NOMO-1 treated with dmso at 0.1 percent for 144 hours (cell line): ENCODE data around the gene PURA.

Experiments used
- DNase-seq: peaks from one replicate; lab custom pipeline; 2025; ENCODE audit not compliant: unreplicated experiment; lab: John Stamatoyannopoulos, UW

The PURA gene

DNA sequence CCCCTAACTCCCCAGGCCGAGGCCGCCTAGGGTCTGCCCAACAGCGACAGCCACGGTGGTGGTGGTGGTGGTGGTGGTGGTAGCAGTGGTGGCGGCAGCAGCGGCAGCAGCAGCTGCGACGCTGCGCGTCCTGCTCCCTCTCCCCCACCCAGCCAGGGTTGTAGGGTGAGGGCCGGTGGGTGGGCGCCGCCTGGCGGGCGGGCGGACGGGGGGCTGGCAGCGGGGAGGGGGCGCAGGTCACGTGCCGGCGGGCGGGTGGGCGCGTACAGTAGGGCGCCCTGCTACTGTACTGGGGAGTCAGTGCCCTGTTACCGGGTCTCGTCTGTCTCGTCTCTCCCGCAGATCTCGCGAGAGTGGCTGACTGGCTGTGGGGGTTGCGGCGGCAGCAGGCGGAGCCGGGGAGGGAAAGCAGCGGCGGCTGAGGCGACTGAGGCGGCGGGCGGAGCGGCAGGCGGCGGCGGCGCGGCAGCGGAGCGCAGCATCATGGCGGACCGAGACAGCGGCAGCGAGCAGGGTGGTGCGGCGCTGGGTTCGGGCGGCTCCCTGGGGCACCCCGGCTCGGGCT, at the start of gene PURA:
TSS of gene PURA (plus strand) at position 411 of the 565 bp plus-strand sequence. CDS start at position 484, 73 bp downstream.
- peak; percentile 87 for DNase-seq

DNA sequence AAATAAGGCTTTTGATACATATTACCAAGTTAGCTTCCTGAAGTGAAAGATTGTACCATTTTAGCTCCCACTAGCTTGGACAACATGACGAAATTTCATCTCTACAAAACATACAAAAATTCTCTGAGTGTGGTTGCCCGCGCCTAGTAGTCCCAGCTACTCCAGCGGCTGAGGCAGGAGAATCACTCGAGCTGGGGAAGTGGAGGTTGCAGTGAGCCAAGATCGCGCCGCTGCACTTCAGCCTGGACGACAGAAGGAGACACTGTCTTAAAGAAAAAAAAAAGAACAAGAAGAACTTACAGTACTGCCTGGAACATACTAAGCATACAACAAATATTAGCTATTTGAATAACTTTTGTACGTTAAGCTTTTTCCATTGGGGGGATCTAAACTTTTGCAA, 41.1 kb upstream of the PURA start:
- no peak for DNase-seq

DNA sequence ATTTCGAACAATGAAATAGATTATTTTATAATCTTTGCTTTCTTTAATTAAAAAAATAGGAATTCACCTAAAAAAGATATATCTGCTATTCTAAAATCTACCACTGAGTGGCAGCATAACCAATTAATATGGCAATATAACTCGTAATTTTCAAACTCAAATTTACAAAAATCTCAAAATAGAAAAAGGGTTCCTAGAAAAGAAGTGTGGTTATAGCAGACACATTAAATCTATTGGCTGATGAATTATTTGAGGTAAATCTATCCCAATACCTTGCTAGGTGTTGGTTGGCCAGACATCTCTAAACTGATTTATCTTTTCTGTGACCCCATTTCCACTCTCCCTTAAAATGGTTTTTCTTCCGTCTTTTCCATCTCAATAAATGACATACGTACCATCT, 40.6 kb upstream of the PURA start:
- no peak for DNase-seq

DNA sequence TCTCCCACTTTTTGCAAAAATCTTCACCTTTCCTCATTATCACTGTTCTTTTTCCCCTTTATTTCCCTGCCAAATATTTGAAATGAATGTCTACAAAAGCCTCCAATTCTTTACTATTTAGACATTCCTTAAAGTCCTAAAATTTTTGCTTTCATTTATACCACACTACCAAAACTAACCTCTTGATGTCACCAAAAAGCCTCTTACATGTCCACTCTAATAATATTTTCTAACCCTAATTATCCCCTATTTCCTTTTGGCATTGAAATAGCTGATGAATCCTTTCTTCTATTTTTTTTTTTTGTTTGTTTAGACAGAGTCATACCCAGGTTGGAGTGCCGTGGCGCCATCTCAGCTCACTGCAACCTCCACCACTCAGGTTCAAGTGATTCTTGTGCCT, 38.5 kb upstream of the PURA start:
- DNase-seq: no peak

DNA sequence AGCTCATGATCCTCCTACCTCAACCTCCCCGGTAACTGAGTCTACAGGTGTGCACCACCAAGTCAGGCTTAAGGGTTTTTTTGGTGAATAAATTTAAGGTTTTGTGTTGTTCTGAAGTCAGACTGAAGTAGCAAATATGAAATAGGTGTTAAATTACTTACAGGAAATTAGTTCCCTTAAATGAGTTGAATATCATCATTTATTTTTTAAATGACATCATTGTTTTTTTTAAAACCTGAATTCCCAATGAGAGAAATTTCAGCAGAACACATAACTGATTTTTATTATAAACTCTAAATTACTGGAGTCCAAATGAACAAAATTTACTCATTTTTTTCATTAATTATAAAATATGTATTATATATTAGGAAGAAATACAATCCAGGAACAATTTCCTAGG, 37.8 kb upstream of the PURA start:
- DNase-seq: no peak

DNA sequence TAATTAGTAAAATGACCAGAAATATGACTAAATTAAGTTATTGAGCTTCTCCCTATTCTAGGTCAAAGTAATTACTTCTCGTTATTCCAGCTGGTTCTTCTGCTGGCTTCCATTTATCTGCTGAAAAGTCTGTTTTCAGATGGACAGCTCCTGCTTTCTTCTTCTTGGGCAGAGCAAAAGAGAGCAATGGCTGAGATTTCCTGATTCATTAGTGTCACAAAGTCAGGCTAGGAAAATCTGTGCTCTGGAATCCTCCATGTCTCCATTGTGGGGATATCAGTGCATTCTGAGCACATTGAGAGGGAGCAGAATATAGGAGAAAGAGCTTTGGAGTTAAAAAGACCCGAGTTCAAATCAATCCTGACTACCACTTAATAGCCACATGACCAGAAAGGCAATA, 37.1 kb upstream of the PURA start:
- no peak for DNase-seq

DNA sequence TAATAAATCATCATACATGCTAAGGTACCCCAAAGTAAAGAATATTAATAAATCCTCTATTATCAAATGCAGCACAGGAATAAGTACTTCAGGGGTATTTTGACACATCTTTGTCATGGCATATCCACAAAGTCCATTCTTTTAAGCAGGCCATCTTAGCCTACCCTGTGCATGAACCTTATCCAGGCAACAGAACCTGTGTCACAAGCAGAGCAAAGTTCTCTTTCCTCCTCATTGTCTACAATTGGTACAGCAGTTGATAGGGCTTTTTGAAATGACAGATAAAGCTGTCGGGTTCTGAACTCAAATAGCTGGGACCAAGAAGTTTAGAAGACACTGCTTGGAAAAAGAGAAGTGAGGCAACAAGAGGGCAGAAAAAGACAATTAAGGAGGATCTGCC, 30.8 kb upstream of the PURA start:
- DNase-seq: no peak

DNA sequence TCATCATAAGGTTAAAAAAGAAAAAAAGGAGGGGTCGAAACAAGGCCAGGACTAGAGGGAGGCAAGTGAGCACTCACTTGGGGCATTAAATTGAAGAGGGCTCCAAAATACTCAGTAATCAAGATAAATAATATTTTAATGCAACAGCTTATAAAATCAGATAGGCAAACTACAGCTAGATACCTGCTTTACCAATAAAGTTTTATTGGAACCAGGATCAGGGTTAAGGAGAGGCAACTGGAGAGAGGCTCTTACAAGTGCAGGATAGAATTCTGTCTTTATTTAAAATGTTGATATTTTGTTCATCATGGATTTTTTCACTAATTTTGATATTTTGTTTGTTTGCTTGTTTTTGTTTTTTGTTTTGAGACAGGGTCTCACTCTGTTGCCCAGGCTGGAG, 30.3 kb upstream of the PURA start:
- DNase-seq: no peak

DNA sequence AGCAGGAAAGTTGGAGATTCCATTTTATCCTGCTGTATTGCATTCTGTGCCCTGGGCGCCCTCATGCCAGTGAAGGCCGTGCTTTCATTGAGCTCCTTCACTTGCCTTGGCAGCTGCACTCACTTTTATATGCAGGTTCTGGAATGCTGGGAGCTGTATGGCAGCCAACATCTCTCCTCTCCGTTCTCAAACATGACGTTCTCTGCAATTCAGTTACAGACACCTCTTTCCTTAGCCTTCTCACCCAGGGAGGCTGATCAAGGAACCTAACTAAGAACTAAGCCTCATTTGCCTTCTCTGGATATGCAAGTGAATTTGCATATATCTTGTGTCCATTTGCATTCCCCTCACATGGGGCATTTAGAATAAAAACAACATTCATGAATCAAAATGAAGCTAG, 29.4 kb upstream of the PURA start:
- no peak for DNase-seq

DNA sequence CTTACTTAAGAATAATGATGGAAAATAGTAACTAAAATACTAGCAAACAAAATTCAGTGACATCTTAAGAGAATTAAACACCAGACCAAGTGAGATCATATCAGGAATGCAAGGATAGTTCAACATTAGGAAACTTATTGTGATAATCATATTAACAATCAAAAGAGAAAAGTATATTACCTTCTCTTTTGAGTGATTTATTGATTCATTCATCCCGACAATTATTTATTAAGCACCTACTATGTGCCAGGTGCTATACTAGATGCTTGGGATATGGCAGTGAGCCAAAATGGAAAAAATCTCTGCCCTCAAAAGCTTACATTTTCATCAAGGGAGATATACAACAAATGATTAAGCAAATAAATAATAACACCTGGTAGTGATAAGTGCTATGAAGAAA, 23.7 kb upstream of the PURA start:
- DNase-seq: no peak

DNA sequence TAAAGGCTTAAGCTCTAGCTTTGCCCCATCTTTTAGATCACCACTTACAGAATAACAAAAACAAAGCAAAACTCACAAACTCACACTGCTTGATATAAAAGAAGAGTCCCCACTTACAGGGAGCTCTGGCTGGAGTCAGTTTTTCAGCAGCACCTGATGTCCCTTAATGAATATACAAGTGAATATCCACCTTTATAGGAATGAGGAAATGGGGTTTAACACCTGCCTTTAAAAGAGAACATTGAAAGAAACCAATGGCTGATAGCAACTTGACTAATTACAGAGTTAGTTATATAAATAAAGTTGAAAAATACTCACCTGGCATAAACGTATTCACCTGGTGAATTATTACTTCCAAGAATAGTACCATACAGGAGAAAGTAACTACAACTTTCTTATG, 20.7 kb upstream of the PURA start:
- no peak for DNase-seq

DNA sequence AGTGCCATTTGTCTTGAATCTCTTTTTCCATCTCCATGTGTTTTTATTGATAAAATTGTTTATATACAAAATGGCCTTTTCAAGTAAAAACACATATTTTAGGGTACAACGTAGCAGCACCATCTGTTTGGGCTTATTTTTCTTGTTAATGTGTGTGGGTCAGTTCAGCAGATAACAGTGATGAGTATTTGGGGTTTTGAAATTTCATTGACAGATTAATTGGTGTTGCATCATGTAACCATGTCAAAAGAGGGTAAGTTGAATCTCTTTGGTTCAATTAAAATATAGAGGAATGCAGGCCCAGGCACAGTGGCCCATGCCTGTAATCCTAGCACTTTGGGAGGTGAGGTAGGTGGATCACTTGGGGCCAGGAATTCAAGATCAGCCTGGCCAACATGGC, 20.0 kb upstream of the PURA start:
- no peak for DNase-seq

DNA sequence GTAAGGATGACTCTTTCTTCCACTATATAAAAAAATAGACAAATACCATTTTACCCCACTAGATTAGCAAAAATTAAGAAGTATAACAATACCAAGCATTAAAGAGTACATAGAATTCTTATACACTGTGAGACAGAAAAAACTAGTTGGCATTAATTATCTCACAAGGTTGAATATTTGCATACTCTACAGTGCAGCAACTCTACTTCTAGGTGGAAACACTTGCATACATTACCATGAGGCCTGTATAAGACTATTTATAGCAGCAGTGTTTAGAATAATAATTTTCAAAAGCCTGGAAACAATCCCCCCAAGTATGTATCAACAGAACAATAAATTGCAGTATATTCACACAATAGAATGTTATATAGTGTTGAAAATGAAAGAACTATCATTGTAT, 19.0 kb upstream of the PURA start:
- DNase-seq: no peak

DNA sequence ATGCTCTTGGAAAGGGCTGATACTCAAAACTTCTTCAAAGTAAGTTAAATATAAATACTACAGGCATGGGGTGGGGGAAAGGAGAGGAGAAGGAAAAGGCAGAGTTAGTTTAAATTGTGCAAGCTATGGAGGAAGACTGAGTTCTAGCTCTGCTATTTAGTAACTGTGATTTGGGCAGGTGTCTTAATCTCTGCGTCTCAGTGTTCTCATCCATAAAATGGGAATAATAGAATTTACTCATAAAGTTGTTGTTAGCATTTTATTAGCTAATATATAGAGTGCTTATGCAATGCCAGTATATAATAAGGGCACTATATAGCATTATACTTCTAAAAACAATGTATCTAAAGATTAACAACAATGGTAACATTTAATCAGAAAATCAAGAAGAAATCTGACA, 12.7 kb upstream of the PURA start:
- DNase-seq: no peak

DNA sequence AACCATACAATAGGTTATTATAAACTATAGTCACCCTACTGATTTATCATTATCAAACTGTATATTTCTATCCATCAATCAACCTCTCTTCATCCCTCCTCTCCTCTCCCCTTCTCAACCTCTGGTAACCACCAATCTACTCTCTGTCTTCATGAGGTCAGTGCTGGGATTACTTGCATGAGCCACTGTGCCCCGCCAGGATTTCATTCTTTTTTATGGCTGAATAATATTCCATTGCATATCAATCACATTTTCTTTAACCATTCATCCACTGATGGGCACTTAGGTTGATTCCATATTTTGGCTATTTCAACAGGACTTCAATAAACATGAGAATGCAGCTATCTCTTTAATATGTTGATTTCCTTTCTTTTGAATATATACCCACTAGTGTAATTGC, 10.8 kb upstream of the PURA start:
- DNase-seq: no peak

DNA sequence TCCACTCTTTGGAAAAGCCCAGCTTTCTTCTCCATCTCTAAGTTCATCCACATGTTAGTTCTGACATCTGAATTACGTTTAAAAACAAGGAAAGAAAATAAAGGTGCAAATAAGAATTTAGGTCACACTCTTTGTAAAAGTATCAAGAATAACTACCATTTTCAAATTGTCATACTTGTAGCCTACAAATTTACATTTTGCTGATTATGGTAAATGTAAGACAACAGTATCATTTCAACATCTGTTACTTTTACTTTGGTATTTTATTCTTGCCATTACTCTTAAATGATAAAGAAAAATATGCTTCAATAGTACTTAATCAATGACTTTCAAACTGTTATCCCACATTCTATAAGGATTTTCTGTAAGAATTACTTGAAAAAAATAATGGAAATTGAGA, 9.8 kb upstream of the PURA start:
- no peak for DNase-seq

DNA sequence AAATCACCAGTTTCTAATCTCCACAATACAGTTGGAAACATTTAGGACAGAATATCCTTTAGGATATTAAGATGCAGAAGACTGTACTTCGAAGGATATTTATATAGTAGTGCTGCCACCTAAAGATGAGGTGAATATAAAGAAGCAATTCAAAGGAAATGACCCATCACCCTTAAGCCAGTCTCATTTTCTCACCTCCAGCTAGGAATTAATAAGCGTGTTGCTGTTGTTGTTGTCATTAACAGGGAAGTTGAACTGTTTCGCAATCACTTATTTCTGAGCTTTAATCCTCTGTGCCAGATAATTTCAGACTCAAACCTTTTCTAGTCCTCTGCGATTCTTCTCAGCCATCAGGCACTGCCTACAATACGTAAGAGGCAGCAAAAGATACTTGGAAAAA, 7.8 kb upstream of the PURA start:
- peak; percentile 1 for DNase-seq

DNA sequence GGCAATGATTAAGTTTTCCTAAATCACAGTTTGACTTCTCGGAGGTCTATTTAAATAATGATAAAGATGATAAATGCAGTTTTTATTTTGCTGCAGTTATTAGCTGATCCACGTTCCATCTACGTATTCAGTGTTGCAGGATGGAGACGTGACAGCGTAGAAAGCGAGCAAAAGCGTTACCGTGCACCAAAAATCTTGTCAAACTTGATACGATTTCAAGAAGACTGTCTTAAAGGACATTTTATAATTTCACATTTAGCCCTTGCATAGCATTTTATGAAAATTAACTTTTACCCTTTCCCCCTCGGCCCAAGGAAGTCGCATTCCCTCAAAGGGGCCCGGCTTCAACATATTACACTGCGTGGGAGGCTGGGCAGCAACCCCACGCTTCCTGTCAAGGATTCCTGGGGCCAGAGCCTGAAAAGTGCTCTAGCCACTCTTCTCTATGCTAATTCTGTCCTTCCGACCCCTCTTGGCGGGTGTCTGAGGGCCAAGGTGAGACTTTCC, 7.1 kb upstream of the PURA start:
- DNase-seq: no peak

DNA sequence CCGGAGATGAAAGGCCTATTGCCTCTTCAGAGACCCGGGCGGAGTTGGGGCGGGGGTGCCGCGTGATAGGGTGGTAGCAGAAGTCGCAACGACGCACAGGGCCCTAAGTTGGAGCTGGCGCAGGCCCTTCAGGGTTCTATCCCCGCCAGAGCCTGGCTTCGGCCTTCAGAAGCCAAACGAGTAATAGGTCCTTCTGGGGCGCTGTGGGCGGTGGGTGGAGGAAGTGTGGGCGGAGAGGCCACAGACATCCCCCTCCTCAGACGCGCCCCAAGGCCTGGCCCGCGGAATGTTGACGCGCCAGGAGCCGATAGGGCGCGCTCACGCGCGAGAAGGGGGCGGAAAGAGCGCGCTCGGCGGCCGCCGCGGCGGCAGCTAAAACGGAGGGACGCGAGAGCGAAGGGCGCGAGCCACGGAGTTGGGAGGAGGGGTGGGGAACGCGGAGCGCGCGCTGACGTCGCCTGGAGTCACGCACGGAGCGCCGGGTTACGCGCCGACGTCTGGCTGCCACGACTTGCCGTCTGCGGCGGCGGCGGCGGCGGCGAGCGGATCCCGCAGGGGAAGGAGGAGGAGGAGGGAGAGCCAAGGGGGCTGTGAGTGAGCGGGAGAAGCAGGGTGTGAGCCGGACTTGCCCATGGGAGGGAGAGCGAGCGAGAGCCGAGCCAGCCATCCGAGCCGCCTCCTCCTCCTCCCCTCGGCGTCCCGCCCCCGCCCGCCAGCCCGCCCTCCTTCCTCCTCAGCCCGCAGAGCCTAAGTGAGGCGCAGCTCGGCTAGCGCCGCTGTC, 6.4 kb upstream of the PURA start:
- peak; percentile 91 for DNase-seq

DNA sequence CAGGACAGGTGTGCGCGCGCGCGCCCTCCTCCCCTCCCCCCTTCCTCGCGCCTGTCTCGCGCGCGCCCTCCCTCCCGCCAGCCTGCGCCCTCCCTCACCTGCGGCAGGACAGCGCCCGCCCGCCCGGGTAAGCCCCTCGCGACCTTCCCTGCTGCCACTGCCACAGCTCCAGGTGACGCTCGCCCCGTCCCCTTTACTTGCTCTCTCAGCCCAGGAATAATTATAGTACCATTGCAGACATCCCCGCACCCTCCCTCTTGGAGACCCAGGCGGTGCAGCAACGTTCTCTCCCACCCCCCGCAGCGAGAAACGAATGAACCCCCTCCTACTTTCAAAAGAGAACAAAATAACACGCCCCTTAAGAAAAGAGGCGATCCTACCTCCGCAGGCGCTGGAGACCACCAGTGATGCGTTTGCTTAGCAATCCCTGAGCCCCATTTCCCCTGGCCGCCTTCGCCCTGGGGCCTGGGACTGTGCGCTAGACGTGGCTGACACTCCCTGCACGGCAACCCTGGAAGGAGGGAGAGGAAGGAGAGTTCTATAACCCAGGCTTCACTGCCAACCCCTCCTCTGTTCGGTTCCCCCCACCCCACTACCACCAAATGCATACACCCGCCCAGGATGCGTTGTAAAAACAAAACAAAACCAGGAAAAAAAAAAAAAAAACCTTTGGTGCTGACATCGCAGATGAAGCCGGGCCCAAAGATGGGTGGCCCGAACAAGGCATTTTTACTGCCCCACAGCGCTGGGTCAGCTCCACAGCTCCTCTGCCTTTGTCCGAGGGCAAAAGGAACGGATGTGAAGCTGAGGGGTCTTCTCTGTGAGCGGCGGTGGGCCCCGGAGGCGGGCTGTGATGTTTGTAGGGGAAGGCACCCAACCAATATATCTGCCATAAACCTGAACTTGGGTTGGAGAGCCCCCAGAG, 5.6 kb upstream of the PURA start:
- DNase-seq: no peak

DNA sequence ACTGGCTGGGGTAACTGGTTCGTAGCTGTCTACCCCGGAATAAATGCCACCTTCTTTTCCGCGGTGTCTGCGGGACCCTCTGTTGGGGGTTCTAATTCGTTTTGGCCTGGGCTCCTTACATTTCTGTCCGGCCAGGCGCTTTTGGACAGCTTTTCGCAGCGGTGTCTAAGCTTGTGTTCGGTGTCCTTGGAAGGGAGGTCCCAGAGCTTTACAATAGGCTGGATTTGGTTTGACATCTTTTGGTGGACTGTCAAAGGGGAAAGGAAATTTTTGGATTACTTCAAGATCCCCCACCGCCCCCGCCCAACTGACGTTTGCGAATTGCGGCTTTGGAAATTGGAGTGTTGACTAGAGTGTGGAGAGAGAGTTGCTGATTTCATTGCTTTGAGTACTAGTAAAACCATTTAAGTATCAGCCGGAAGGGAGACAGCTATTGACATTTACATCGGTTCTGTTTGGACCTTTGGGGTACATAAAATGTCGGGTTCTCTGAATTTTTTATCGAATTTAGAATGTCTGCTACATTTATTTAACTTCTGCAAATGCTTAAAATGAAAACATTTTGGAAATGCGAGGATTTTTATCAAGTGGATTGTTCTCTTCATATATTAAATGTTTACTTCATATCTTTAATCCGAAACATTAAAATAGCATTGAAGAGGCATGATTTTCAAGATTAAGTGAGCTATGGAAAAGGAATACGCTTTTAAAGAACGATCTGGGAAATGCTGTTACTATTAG, 4.7 kb upstream of the PURA start:
- no peak for DNase-seq
